Aorta (tissue), 5 donors: ENCODE results near the gene BACH2. TPM values are rescaled to one million over a fixed set of nuclear protein-coding genes. Genes with fewer than 3 reads are reported as not detected.

Source experiments
- ATAC-seq: fragments of 200-7000 bp; cut with Tn5 transposase; one replicate; pipeline ENCODE4 v1.9.1; 2022; ENCODE audit warnings: moderate library complexity; ENCODE audit not compliant: low FRiP score
- DNase-seq, 2 donors: peaks; one replicate each; pipeline ENCODE4 v3.0.0-alpha.2; 2020
- H3K27ac ChIP-seq, 2 donors: one replicate each; pipeline ENCODE4 v1.5.1; 2013; ENCODE audit warnings: low read length in 2 of 2, mild to moderate bottlenecking in 2 of 2, moderate library complexity in 2 of 2, control low read depth in 1 of 2, inconsistent platforms in 1 of 2, low read depth in 1 of 2
- H3K27me3 ChIP-seq, 2 donors: one replicate each; pipeline ENCODE4 v1.6.1; 2013; ENCODE audit warnings: control low read depth in 1 of 2, low read length in 1 of 2, mild to moderate bottlenecking in 1 of 2, moderate library complexity in 1 of 2; ENCODE audit not compliant: insufficient read depth in 2 of 2, control insufficient read depth in 1 of 2
- H3K36me3 ChIP-seq, 2 donors: one replicate each; pipeline ENCODE4 v1.6.1; 2013; ENCODE audit warnings: control low read depth in 1 of 2, low read length in 1 of 2, mild to moderate bottlenecking in 1 of 2; ENCODE audit not compliant: insufficient read depth in 2 of 2, control insufficient read depth in 1 of 2
- H3K4me1 ChIP-seq, 2 donors: one replicate each; pipeline ENCODE4 v1.6.1; 2013; ENCODE audit warnings: low read length in 2 of 2, control low read depth in 1 of 2, mild to moderate bottlenecking in 1 of 2, moderate library complexity in 1 of 2; ENCODE audit not compliant: insufficient read depth in 2 of 2, control insufficient read depth in 1 of 2
- H3K4me3 ChIP-seq, 2 donors: one replicate each; pipeline ENCODE4 v1.5.1; 2013; ENCODE audit warnings: low read length in 2 of 2, control low read depth in 1 of 2, mild to moderate bottlenecking in 1 of 2
- H3K9me3 ChIP-seq: one replicate; pipeline ENCODE4 v1.6.1; 2013; ENCODE audit warnings: mild to moderate bottlenecking, low read length; ENCODE audit not compliant: control insufficient read depth
- WGBS, 2 donors: extraction: QIAGEN DNeasy Blood & Tissue Kit; methylation state at CpG; one replicate each; pipeline ENCODE4 v1.1.7; 2013; 5-methylcytosine and 5-hydroxymethylcytosine counted together
- intact Hi-C, 2 donors: fragments of 100-400 bp; cut with DNase I; formaldehyde crosslinking; loops; one replicate each; pipeline versions ENCODE4 v1.14.2 to v1.15.0; 2022
- polyA plus RNA-seq, 2 donors: library from polyadenylated mRNA; stranded (reverse); fragments of 200-250 nt; gene quantifications; one replicate each; pipeline ENCODE4 v1.2.3, GENCODE V29; 2013
- total RNA-seq, 2 donors: library from RNA; stranded (reverse); fragmentation: NEBNext Ultra II Directional; extraction: Animal tissue kit (Norgen Biotek cat#: 25700); gene quantifications; one replicate each; pipeline ENCODE4 v1.2.1, GENCODE V29; 2021
- donor health status: healthy with polysubstance abuse.
- donor health status: Bipolar disorder and iron deficiency.
- donor health status: DM: no; HTN: no; CAD: no.
- donor health status: DM: no; HTN: no; CAD: no.
- donor health status: DM: yes; HTN: yes; CAD: no.

BACH2 gene
- total and polyA plus RNA-seq, 4 donors: 0.36 to 22.2 (median 6.1) TPM

DNA sequence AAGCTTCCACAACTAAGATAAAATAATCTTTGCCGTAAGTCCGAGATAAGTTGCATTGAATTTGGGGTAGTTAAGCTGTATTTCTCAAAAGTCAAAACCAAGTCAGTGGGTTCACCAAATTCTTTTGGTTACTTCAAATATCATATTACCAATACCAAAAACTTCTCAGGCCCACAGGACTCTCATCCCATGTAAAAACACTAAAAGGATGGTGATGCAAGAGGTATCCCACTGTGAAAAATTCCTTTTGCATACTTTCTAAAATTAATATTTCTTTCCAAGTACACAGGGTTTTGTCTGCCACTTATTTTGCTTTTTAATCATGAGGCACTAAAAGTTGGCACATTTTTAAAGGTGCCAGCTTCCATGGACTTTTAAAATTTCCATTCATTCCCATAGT is 251.1 kb downstream of the BACH2 start:
- 98 to 99% methylated on average over 2 of the region's 2 CpGs for WGBS, 2 donors
- intact Hi-C loops: no loop called here
- H3K4me3 ChIP-seq: no peak overlapping the region
- H3K9me3 ChIP-seq: no peaks in the 10 kb centered on the region
- no peaks in the 10 kb centered on the region for H3K36me3 ChIP-seq
- H3K27me3 ChIP-seq: no peaks in the 10 kb centered on the region
- no peaks in the 10 kb centered on the region for H3K4me1 ChIP-seq
- ATAC-seq (no peak), DNase-seq (no peak)
- H3K27ac ChIP-seq: no peak overlapping the region

- WGBS, 2 donors: 71 to 94% methylated on average over 3 of the region's 3 CpGs
- Histone ChIP-seq H3K4me3 (no peak overlapping the region), H3K27me3 (no peaks in the 10 kb centered on the region), H3K27ac (no peak overlapping the region), H3K4me1 (no peaks in the 10 kb centered on the region), H3K36me3 (no peaks in the 10 kb centered on the region), H3K9me3 (no peaks in the 10 kb centered on the region)
- intact Hi-C loops: loop anchor here in 1 of 2 donors (5.0 kb wide), 1 partner anchor 42 kb away; no protein-coding TSS in a partner anchor
- no peak for ATAC-seq
- no peak for DNase-seq
Observed at GRCh38 chr6:90044833-90045381, 251.7 kb downstream of the BACH2 start.

DNA sequence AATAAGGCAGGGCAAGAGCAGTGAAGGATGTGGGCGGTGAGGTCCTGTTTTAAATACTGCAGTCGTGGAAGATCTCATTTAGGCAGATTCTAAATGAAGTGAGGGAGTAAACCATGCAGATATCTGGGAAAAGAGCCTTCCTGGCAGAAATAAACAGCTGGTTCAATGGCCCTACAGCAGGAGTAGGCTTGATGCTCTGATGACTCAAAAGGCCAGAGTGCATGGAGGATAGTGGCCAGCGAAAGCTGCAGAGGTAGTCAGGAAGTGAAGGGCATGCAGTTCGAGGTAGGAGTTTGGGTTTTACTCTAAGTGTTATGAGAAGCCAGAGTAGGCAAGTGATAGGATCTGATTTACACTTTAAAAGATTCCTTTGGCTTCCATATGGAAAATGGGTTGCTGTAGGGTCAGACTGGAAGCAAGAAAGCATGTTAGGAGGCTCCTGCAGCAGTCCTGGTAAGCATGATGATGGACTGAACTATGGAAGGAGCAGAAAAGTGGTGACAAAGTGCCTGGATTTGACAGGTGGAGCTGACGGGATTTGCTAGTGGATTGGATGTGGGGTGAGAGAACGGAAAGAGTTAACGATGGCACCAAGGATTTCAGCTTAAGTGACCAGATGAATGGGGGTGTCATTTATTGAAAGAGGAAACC is 252.3 kb downstream of the BACH2 start:
- Histone ChIP-seq H3K4me1 (peaks cover 0 to under 1% of the 10 kb centered on the region in 2 donors), H3K27me3 (no peaks in the 10 kb centered on the region), H3K36me3 (no peaks in the 10 kb centered on the region), H3K27ac (no peak overlapping the region), H3K4me3 (no peak overlapping the region), H3K9me3 (no peaks in the 10 kb centered on the region)
- WGBS, 2 donors: 90 to 94% methylated on average over 7 of the region's 7 CpGs
- no peak for ATAC-seq
- no peak for DNase-seq
- intact Hi-C loops: loop anchor here in 1 of 2 donors (5.0 kb wide), 1 partner anchor 43 kb away; no protein-coding TSS in a partner anchor

GRCh38 chr6:90040931-90041330 is 255.7 kb downstream of the BACH2 start:
- ATAC-seq (no peak), DNase-seq (no peak)
- WGBS, 2 donors: 93% methylated on average over 4 of the region's 4 CpGs
- H3K36me3 ChIP-seq: no peaks in the 10 kb centered on the region
- H3K27me3 ChIP-seq: no peaks in the 10 kb centered on the region
- intact Hi-C loops: loop anchor here in 1 of 2 donors (5.0 kb wide), 1 partner anchor 46 kb away; no protein-coding TSS in a partner anchor
- no peak overlapping the region for H3K27ac ChIP-seq
- no peaks in the 10 kb centered on the region for H3K9me3 ChIP-seq
- peaks cover 0 to 1% of the 10 kb centered on the region in 2 donors for H3K4me1 ChIP-seq
- H3K4me3 ChIP-seq: no peak overlapping the region

DNA sequence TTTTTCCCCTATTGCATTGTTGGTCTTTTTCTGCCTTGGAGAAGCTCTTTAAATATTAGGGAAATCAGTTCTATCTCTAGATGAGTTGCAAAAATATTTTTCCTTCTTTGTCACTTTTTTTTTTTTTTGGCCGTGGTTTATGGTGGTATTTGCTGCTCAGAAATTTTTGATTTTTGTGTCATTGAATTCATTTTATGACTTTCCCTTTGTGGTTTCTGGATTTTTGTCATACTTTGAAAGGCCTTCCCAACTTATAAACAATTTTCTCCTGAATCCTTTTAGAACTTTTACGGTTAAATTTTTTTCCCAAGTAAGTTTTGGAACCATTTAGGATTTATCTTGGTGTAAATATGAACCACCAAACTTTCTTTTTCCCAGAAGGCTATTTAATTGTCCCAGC is 256.7 kb downstream of the BACH2 start:
- WGBS, 2 donors: 62% methylated on average over 2 of the region's 2 CpGs
- peaks cover 0 to 3% of the 10 kb centered on the region in 2 donors for H3K4me1 ChIP-seq
- no peaks in the 10 kb centered on the region for H3K27me3 ChIP-seq
- H3K4me3 ChIP-seq: no peak overlapping the region
- H3K27ac ChIP-seq: no peak overlapping the region
- DNase-seq (no peak), ATAC-seq (no peak)
- no peaks in the 10 kb centered on the region for H3K9me3 ChIP-seq
- H3K36me3 ChIP-seq: no peaks in the 10 kb centered on the region
- intact Hi-C loops: loop anchor here (5.0 kb wide), 2 partner anchors 32 to 47 kb away; no protein-coding TSS in a partner anchor

DNA sequence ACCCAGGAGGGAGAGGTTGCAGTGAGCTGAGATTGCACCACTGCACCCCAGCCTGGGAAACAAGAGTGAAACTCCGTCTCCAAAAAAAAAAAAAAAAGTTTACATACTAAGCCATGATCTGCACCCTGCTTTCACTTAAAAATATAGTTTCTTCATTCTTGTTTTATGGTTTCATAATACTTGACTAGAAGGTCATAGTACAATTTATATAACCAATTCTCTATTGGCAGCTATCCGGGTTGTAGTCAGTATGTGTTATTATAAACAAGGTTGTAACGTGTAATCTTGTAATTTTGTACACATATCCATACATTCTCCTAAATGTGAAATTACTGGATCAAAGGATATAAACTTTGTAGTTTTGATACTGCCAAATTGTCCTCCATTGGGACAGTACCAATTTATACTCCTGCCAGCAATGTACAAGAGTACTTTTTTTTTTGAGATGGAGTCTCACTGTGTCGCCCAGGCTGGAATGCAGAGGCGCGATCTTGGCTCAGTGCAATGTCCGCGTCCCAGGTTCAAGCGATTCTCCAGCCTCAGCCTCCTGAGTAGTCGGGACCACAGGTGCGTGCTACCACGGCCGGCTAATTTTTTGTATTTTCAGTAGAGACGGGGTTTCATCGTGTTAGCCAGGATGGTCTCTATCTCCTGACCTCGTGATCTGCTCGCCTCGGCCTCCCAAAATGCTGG is 257.5 kb downstream of the BACH2 start:
- H3K4me3 ChIP-seq: no peak overlapping the region
- peaks cover 0 to 3% of the 10 kb centered on the region in 2 donors for H3K4me1 ChIP-seq
- ATAC-seq: no peak
- intact Hi-C loops: loop anchor here in 1 of 2 donors (5.0 kb wide), 1 partner anchor 33 kb away; no protein-coding TSS in a partner anchor
- DNase-seq: no peak
- WGBS, 2 donors: 95% methylated on average over 18 of the region's 18 CpGs
- no peaks in the 10 kb centered on the region for H3K36me3 ChIP-seq
- H3K9me3 ChIP-seq: no peaks in the 10 kb centered on the region
- H3K27ac ChIP-seq: no peak overlapping the region
- H3K27me3 ChIP-seq: no peaks in the 10 kb centered on the region

GRCh38 chr6:90036963-90037362 is 259.7 kb downstream of the BACH2 start:
- no peaks in the 10 kb centered on the region for H3K36me3 ChIP-seq
- intact Hi-C loops: loop anchor here in 1 of 2 donors (5.0 kb wide), 1 partner anchor 35 kb away; no protein-coding TSS in a partner anchor
- 87 to 91% methylated on average over 3 of the region's 3 CpGs for WGBS, 2 donors
- peaks cover 0 to 3% of the 10 kb centered on the region in 2 donors for H3K4me1 ChIP-seq
- ATAC-seq: no peak
- H3K4me3 ChIP-seq: no peak overlapping the region
- no peaks in the 10 kb centered on the region for H3K9me3 ChIP-seq
- no peaks in the 10 kb centered on the region for H3K27me3 ChIP-seq
- no peak for DNase-seq
- H3K27ac ChIP-seq: no peak overlapping the region

GRCh38 chr6:90035047-90035723 is 261.5 kb downstream of the BACH2 start:
- WGBS, 2 donors: 31 to 46% methylated on average over 3 of the region's 3 CpGs
- intact Hi-C loops: loop anchor here in 1 of 2 donors (5.0 kb wide), 1 partner anchor 37 kb away; no protein-coding TSS in a partner anchor
- no peak for ATAC-seq

More at GRCh38 chr6:90035047-90035723, 261.5 kb downstream of the BACH2 start:
- no peaks in the 10 kb centered on the region for H3K9me3 ChIP-seq
- peaks cover 0 to 3% of the 10 kb centered on the region in 2 donors for H3K4me1 ChIP-seq
- no peaks in the 10 kb centered on the region for H3K27me3 ChIP-seq
- no peak overlapping the region for H3K27ac ChIP-seq
- no peaks in the 10 kb centered on the region for H3K36me3 ChIP-seq
- no peak for DNase-seq
- H3K4me3 ChIP-seq: no peak overlapping the region
